HepG2 (cell line): ENCODE results near the gene C1GALT1. TPM values are rescaled to one million over a fixed set of nuclear protein-coding genes. Genes with fewer than 3 reads are reported as not detected.
A peak's percentile ranks its signal among the peaks of the same experiment; 100 is the strongest.

Experiments used
- CREB3 ChIP-seq: sonication (generic); formaldehyde crosslinking; IDR thresholded peaks from 2 replicates; pipeline ENCODE4 v1.5.0; 2020; ENCODE audit warnings: missing genetic modification reagents
- CREM ChIP-seq, 2 experiments: sonication (generic) in 1 of 2; formaldehyde crosslinking in 1 of 2; IDR thresholded peaks; 2 replicates each; pipeline versions ENCODE4 v1.4.0 to v1.6.1; 2016 to 2020; ENCODE audit warnings: antibody characterized with exemption in 1 of 2, mild to moderate bottlenecking in 1 of 2, missing genetic modification reagents in 1 of 2
- EEA1 ChIP-seq: sonication (generic); formaldehyde crosslinking; IDR thresholded peaks from 2 replicates; pipeline ENCODE4 v1.5.1; 2020; ENCODE audit warnings: mild to moderate bottlenecking, missing genetic modification reagents, borderline replicate concordance
- FOXJ3 ChIP-seq: sonication (generic); formaldehyde crosslinking; IDR thresholded peaks from 2 replicates; pipeline ENCODE4 v1.4.0; 2020; ENCODE audit warnings: missing genetic modification reagents, mild to moderate bottlenecking, borderline replicate concordance
- HDAC2 ChIP-seq: sonication (generic); formaldehyde crosslinking; IDR thresholded peaks from 2 replicates; pipeline ENCODE4 v1.4.0; 2020; ENCODE audit warnings: missing genetic modification reagents
- HNRNPH1 ChIP-seq: fragments of 200-400 bp; formaldehyde crosslinking; optimal IDR thresholded peaks from 2 replicates; pipeline ENCODE3; 2017; ENCODE audit warnings: mild to moderate bottlenecking, low read depth, low read length
- MXD4 ChIP-seq: IDR thresholded peaks from 2 replicates; pipeline ENCODE4 v1.6.1; 2016; ENCODE audit warnings: mild to moderate bottlenecking, missing biosample characterization, missing genetic modification reagents
- NR2F1 ChIP-seq, 2 experiments: fragments of 450-650 bp in 1 of 2; formaldehyde crosslinking in 1 of 2; IDR thresholded peaks; 2 replicates each; pipeline versions ENCODE4 v1.5.0 to v1.6.1; 2016 to 2020; ENCODE audit warnings: mild to moderate bottlenecking in 1 of 2, missing compliant biosample characterization in 1 of 2, missing genetic modification reagents in 1 of 2, moderate library complexity in 1 of 2
- PHF20 ChIP-seq: sonication (generic); formaldehyde crosslinking; IDR thresholded peaks from 2 replicates; pipeline ENCODE4 v1.5.0; 2020; ENCODE audit warnings: mild to moderate bottlenecking, missing genetic modification reagents
- PHF5A ChIP-seq: IDR thresholded peaks from one replicate; pipeline ENCODE4 v1.6.1; 2018; ENCODE audit warnings: low read depth, missing genetic modification reagents; ENCODE audit not compliant: unreplicated experiment
- PTBP1 ChIP-seq: fragments of 200-400 bp; formaldehyde crosslinking; IDR thresholded peaks from 2 replicates; pipeline ENCODE4 v1.6.1; 2018; ENCODE audit warnings: low read length, low read depth; ENCODE audit not compliant: poor library complexity, severe bottlenecking
- ZC3H13 ChIP-seq: sonication (generic); formaldehyde crosslinking; IDR thresholded peaks from 2 replicates; pipeline ENCODE4 v1.8.1; 2023; ENCODE audit warnings: mild to moderate bottlenecking, missing genetic modification reagents, moderate library complexity
- ZFYVE20 ChIP-seq: sonication (generic); formaldehyde crosslinking; IDR thresholded peaks from 2 replicates; pipeline ENCODE4 v1.8.0; 2023; ENCODE audit warnings: low read depth, mild to moderate bottlenecking, moderate library complexity, missing genetic modification reagents, borderline replicate concordance
- ZMAT3 ChIP-seq: sonication (generic); formaldehyde crosslinking; conservative IDR thresholded peaks from 2 replicates; pipeline ENCODE4 v1.7.0; 2021; ENCODE audit warnings: missing genetic modification reagents
- ZNF136 ChIP-seq: sonication (generic); formaldehyde crosslinking; IDR thresholded peaks from 2 replicates; pipeline ENCODE4 v1.8.1; 2022; ENCODE audit warnings: low read depth, mild to moderate bottlenecking, moderate library complexity, missing genetic modification reagents
- ZNF30 ChIP-seq: sonication (generic); formaldehyde crosslinking; IDR thresholded peaks from 2 replicates; pipeline ENCODE4 v1.5.0; 2020; ENCODE audit warnings: mild to moderate bottlenecking, missing genetic modification reagents
- ZNF337 ChIP-seq: sonication (generic); formaldehyde crosslinking; IDR thresholded peaks from 2 replicates; pipeline ENCODE4 v1.5.1; 2020; ENCODE audit warnings: missing genetic modification reagents, low read depth, mild to moderate bottlenecking, borderline replicate concordance
- ZNF350 ChIP-seq: sonication (generic); formaldehyde crosslinking; IDR thresholded peaks from 2 replicates; pipeline ENCODE4 v1.4.0; 2020; ENCODE audit warnings: mild to moderate bottlenecking, low read depth, missing genetic modification reagents, borderline replicate concordance
- ZNF484 ChIP-seq: sonication (generic); formaldehyde crosslinking; IDR thresholded peaks from 2 replicates; pipeline ENCODE4 v1.5.1; 2020; ENCODE audit warnings: mild to moderate bottlenecking, low read depth, missing genetic modification reagents, borderline replicate concordance
- ZNF784 ChIP-seq: sonication (generic); formaldehyde crosslinking; IDR thresholded peaks from 2 replicates; pipeline ENCODE4 v1.5.1; 2020; ENCODE audit warnings: missing genetic modification reagents, mild to moderate bottlenecking, borderline replicate concordance
- polyA plus RNA-seq, 8 experiments: library from polyadenylated mRNA; depleted of rRNA in 3 of 8; stranded (reverse) in 7 of 8; unstranded in 1 of 8; fragments of >200 nt; fragmentation: Illumina TruSeq in 4 of 8; extraction: Trizol in 4 of 8; gene quantifications; 2 replicates each; pipeline versions ENCODE4 v1.2.1 to v1.2.3, GENCODE V29; 2011 to 2016; ENCODE audit warnings: low read depth in 4 of 8, missing spikeins in 1 of 8, mixed read lengths in 1 of 8; ENCODE audit not compliant: insufficient read depth in 1 of 8
- total RNA-seq, 5 experiments: library from RNA; depleted of rRNA; stranded (reverse); fragments of >200 nt; fragmentation: Illumina TruSeq; extraction: Trizol; gene quantifications; 2 replicates each; pipeline ENCODE4 v1.2.3, GENCODE V29; 2016; ENCODE audit warnings: low read depth in 1 of 5
- TF ChIP-seq, protein P1 (sequence below): sonication (generic); formaldehyde crosslinking; IDR thresholded peaks from 2 replicates; pipeline ENCODE4 v1.5.1; 2020; ENCODE audit warnings: mild to moderate bottlenecking, missing genetic modification reagents
- TF ChIP-seq, protein P2 (sequence below): sonication (generic); formaldehyde crosslinking; conservative IDR thresholded peaks from 2 replicates; pipeline ENCODE4 v1.8.0; 2022; ENCODE audit warnings: low read depth, missing genetic modification reagents

Gene C1GALT1
- total and polyA plus RNA-seq, 2 of the 13 experiments (the other 11 are each of a cell fraction or from before 2014, with no cell fraction given), result 57.1 to 65.9 TPM

GRCh38 chr7:7148798-7149481 is 33.4 kb upstream of the C1GALT1 start (continued):
- no peak for TF ChIP-seq PTBP1
- TF ChIP-seq HNRNPH1, result no peak
- no peak for TF ChIP-seq ZNF350
- no peak for TF ChIP-seq MXD4 (CRISPR knock-in tag)
- no peak for TF ChIP-seq ZMAT3 (CRISPR knock-in tag)
- no peak for TF ChIP-seq PHF5A (CRISPR knock-in tag)
- peak; percentile 49; the same call in 1 of the 2 replicates for TF ChIP-seq CREM (IDR thresholded peaks at IDR 0.05)
- no peak for TF ChIP-seq CREM (CRISPR knock-in tag; IDR thresholded peaks at IDR 0.05)
- no peak for TF ChIP-seq ZFYVE20
- TF ChIP-seq, protein P1, sequence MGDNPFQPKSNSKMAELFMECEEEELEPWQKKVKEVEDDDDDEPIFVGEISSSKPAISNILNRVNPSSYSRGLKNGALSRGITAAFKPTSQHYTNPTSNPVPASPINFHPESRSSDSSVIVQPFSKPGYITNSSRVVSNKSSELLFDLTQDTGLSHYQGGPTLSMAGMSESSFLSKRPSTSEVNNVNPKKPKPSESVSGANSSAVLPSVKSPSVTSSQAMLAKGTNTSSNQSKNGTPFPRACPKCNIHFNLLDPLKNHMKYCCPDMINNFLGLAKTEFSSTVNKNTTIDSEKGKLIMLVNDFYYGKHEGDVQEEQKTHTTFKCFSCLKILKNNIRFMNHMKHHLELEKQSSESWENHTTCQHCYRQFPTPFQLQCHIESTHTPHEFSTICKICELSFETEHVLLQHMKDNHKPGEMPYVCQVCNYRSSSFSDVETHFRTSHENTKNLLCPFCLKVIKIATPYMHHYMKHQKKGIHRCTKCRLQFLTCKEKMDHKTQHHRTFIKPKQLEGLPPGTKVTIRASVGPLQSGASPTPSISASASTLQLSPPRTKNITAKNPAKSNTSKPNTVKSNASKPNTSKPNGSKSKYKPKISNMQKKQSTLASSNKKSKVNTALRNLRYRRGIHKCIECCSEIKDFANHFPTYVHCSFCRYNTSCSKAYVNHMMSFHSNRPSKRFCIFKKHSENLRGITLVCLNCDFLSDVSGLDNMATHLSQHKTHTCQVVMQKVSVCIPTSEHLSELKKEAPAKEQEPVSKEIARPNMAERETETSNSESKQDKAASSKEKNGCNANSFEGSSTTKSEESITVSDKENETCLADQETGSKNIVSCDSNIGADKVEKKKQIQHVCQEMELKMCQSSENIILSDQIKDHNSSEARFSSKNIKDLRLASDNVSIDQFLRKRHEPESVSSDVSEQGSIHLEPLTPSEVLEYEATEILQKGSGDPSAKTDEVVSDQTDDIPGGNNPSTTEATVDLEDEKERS (CRISPR knock-in tag), result no peak
- TF ChIP-seq NR2F1 (CRISPR knock-in tag; IDR thresholded peaks at IDR 0.05), result no peak
- no peak for TF ChIP-seq PHF20 (CRISPR knock-in tag)
- no peak for TF ChIP-seq EEA1 (CRISPR knock-in tag)
- TF ChIP-seq ZC3H13 (CRISPR knock-in tag), result no peak
- TF ChIP-seq HDAC2, result 0 out of 2 replicates have a peak, but pooled peaks have one; percentile 51
- no peak for TF ChIP-seq ZNF136 (CRISPR knock-in tag)
- TF ChIP-seq, protein P2, sequence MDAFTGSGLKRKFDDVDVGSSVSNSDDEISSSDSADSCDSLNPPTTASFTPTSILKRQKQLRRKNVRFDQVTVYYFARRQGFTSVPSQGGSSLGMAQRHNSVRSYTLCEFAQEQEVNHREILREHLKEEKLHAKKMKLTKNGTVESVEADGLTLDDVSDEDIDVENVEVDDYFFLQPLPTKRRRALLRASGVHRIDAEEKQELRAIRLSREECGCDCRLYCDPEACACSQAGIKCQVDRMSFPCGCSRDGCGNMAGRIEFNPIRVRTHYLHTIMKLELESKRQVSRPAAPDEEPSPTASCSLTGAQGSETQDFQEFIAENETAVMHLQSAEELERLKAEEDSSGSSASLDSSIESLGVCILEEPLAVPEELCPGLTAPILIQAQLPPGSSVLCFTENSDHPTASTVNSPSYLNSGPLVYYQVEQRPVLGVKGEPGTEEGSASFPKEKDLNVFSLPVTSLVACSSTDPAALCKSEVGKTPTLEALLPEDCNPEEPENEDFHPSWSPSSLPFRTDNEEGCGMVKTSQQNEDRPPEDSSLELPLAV, result no peak
- TF ChIP-seq ZNF337, result no peak
- TF ChIP-seq ZNF484, result no peak
- TF ChIP-seq CREB3, result no peak
- no peak for TF ChIP-seq FOXJ3 (CRISPR knock-in tag)
- TF ChIP-seq ZNF30 (CRISPR knock-in tag), result no peak
- no peak for TF ChIP-seq ZNF784 (CRISPR knock-in tag)
